Measurements from ENCODE around the gene MUC4.
"Not testable (repeated sequence)": the region's sequence is repeated elsewhere in the genome, so short reads cannot be mapped to it uniquely, and the experiment has no call there.

Gene MUC4

GRCh38 chr3:195817578-195818135 lies 5.9 kb upstream of the MUC4 start:
- DNase-seq: no peak
- Histone ChIP-seq H3K27ac (no peak overlapping the region), H3K27me3 (peaks cover 0 to 34% of the 10 kb centered on the region in 2 donors), H3K4me3 (no peak overlapping the region), H3K9me3 (no peaks in the 10 kb centered on the region), H3K4me1 (no peaks in the 10 kb centered on the region), H3K36me3 (no peaks in the 10 kb centered on the region)
- intact Hi-C loops (cut with DNase I; ENCODE audit: low total_unique reads): no loop called here
- TF ChIP-seq CTCF (IDR thresholded peaks at IDR 0.05): no peak

- H3K27ac ChIP-seq; intact Hi-C loops (cut with DNase I; ENCODE audit: low total_unique reads); H3K36me3 ChIP-seq; H3K4me3 ChIP-seq; H3K9me3 ChIP-seq; DNase-seq; H3K4me1 ChIP-seq: not testable (repeated sequence)
- H3K27me3 ChIP-seq: peaks cover 0 to 35% of the 10 kb centered on the region in 2 donors
Observed at GRCh38 chr3:195816276-195816913, 4.7 kb upstream of the MUC4 start.

- DNase-seq: no peak
- Histone ChIP-seq H3K27ac (no peak overlapping the region), H3K36me3 (no peaks in the 10 kb centered on the region), H3K4me1 (no peaks in the 10 kb centered on the region), H3K9me3 (no peaks in the 10 kb centered on the region), H3K27me3 (peaks cover 0 to 34% of the 10 kb centered on the region in 2 donors), H3K4me3 (no peak overlapping the region)
- intact Hi-C loops (cut with DNase I; ENCODE audit: low total_unique reads): no loop called here
- TF ChIP-seq CTCF (IDR thresholded peaks at IDR 0.05): no peak
Observed at GRCh38 chr3:195815169-195815771, 3.5 kb upstream of the MUC4 start.

GRCh38 chr3:195813916-195814640 lies 2.3 kb upstream of the MUC4 start:
- intact Hi-C loops (cut with DNase I; ENCODE audit: low total_unique reads): no loop called here
- TF ChIP-seq CTCF (IDR thresholded peaks at IDR 0.05): no peak
- Histone ChIP-seq H3K27ac (no peak overlapping the region), H3K27me3 (peaks cover 0 to 42% of the 10 kb centered on the region in 2 donors), H3K4me3 (no peak overlapping the region), H3K9me3 (no peaks in the 10 kb centered on the region), H3K36me3 (no peaks in the 10 kb centered on the region), H3K4me1 (no peaks in the 10 kb centered on the region)
- no peak for DNase-seq

- no peak for TF ChIP-seq CTCF (IDR thresholded peaks at IDR 0.05)
- H3K36me3 ChIP-seq: no peaks in the 10 kb centered on the region
- H3K4me1 ChIP-seq: no peaks in the 10 kb centered on the region
- no peak overlapping the region for H3K4me3 ChIP-seq
- no peaks in the 10 kb centered on the region for H3K9me3 ChIP-seq
- no peak overlapping the region for H3K27ac ChIP-seq
- intact Hi-C loops (cut with DNase I; ENCODE audit: low total_unique reads): no loop called here
- H3K27me3 ChIP-seq: peaks cover 0 to 47% of the 10 kb centered on the region in 2 donors
- DNase-seq: no peak
Observed at GRCh38 chr3:195812366-195812765, 637 bp upstream of the MUC4 start.

- intact Hi-C loops (cut with DNase I; ENCODE audit: low total_unique reads): no loop called here
- Histone ChIP-seq H3K36me3 (no peaks in the 10 kb centered on the region), H3K27ac (no peak overlapping the region), H3K4me1 (no peaks in the 10 kb centered on the region), H3K4me3 (no peak overlapping the region), H3K9me3 (no peaks in the 10 kb centered on the region), H3K27me3 (peaks cover 0 to 47% of the 10 kb centered on the region in 2 donors)
- DNase-seq: no peak
- no peak for TF ChIP-seq CTCF (IDR thresholded peaks at IDR 0.05)
Observed at GRCh38 chr3:195810455-195810845, 1.3 kb downstream of the MUC4 start.

Data from tibial artery (tissue), 4 donors.